ENCODE results near the gene YEATS2.

GRCh38 chr3:183824761-183825455, 127.3 kb downstream of the YEATS2 start:
- TF ChIP-seq CTCF (IDR thresholded peaks at IDR 0.05) (no peak), POLR2A (IDR thresholded peaks at IDR 0.05) (no peak)

Measured in right lobe of liver (tissue), 4 donors.